Muscle of leg (tissue), 11 donors: ENCODE measurements around the gene KDM8. TPM values are rescaled to one million over a fixed set of nuclear protein-coding genes. Genes with fewer than 3 reads are reported as not detected.
A peak's percentile ranks its signal among the peaks of the same experiment; 100 is the strongest.
"Not testable (repeated sequence)": the region's sequence is repeated elsewhere in the genome, so short reads cannot be mapped to it uniquely, and the experiment has no call there.

Experiments used
- DNase-seq: peaks from one replicate; pipeline ENCODE4 v3.0.0; 2013
- H3K27ac ChIP-seq: one replicate; pipeline ENCODE4 v1.5.1; 2013; ENCODE audit warnings: mild to moderate bottlenecking, low read length, control low read depth
- H3K27me3 ChIP-seq: one replicate; pipeline ENCODE4 v1.6.1; 2013; ENCODE audit warnings: low read length; ENCODE audit not compliant: control insufficient read depth, insufficient read depth
- H3K36me3 ChIP-seq: one replicate; pipeline ENCODE4 v1.6.1; 2013; ENCODE audit warnings: low read length; ENCODE audit not compliant: control insufficient read depth, insufficient read depth
- H3K4me1 ChIP-seq: one replicate; pipeline ENCODE4 v1.6.1; 2013; ENCODE audit warnings: low read length; ENCODE audit not compliant: control insufficient read depth, insufficient read depth
- H3K4me3 ChIP-seq: one replicate; pipeline ENCODE4 v1.5.1; 2013; ENCODE audit warnings: low read length, control low read depth
- H3K9me3 ChIP-seq: replicated peaks from 2 replicates; pipeline ENCODE4 v1.6.1; 2013; ENCODE audit warnings: low read depth, low read length; ENCODE audit not compliant: control insufficient read depth
- WGBS: methylation state at CpG from one replicate; pipeline ENCODE4 v1.1.5; 2013; ENCODE audit warnings: missing lambda C conversion rate; ENCODE audit not compliant: insufficient coverage; 5-methylcytosine and 5-hydroxymethylcytosine counted together
- polyA plus RNA-seq, 8 donors: library from polyadenylated mRNA; unstranded; fragments of 120-200 nt; gene quantifications; one replicate each; pipeline versions ENCODE4 v1.2.1 to v1.2.3, GENCODE V29; 2013; ENCODE audit warnings: inconsistent platforms in 1 of 8, low replicate concordance in 1 of 8; ENCODE audit not compliant: insufficient read length in 8 of 8, insufficient read depth in 1 of 8
- total RNA-seq: library from RNA; stranded (reverse); fragments of 120-200 nt; gene quantifications from one replicate; pipeline ENCODE4 v1.2.4, GENCODE V29; 2013

Gene KDM8
- total and polyA plus RNA-seq, 9 donors, result 4.1 to 7.8 (median 5.4) TPM

DNA sequence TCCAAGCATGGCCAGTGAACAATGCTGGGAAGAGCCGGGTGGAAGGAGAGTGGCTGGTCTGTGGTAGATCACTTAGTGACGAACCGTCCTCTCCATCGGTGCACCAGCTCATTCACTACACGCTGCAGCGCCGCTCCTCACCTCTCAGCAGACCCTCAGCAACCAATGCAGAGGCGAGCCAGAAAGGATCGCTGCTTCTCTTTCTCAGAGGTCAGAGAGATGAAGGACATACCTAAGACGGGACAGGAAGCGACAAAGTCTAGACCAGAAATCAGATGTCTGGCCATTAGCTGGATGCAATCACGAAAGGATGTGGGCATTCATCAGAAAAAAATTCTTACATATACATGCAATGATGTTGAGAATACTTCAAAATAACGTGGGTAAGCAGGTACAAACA, 38.3 kb downstream of the KDM8 start:
- H3K36me3 ChIP-seq, result peaks cover 2% of the 10 kb centered on the region
- peaks cover 67% of the 10 kb centered on the region for H3K4me1 ChIP-seq
- no CpG with 5 or more reads among the region's 13 CpGs for WGBS
- no peaks in the 10 kb centered on the region for H3K9me3 ChIP-seq
- H3K4me3 ChIP-seq, result no peak overlapping the region
- H3K27ac ChIP-seq, result no peak overlapping the region
- no peak for DNase-seq
- H3K27me3 ChIP-seq, result no peaks in the 10 kb centered on the region

DNA sequence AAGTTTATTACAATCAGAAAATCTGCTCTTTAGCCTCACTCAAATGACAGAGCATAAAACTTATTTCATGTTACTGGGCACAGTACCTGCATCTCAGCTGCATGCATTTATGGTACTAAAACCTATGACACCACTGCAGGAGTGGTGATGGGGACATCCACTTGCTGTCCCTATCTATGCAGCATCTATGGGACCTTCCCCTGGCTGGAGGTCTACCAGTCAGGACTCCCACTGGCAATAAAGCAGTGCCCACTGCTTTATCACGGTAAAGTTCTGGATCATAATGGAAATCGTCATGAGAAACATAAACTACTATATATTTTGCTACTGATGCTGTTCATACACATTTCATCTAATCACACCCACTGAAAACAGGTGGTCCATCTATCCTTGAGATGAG, 39.1 kb downstream of the KDM8 start:
- Histone ChIP-seq H3K9me3 (no peaks in the 10 kb centered on the region), H3K4me1 (peaks cover 61% of the 10 kb centered on the region), H3K4me3 (no peak overlapping the region), H3K36me3 (peaks cover 2% of the 10 kb centered on the region), H3K27me3 (no peaks in the 10 kb centered on the region), H3K27ac (peak overlapping the region; percentile 80)
- no CpG with 5 or more reads among the region's 2 CpGs for WGBS
- DNase-seq, result no peak

DNA sequence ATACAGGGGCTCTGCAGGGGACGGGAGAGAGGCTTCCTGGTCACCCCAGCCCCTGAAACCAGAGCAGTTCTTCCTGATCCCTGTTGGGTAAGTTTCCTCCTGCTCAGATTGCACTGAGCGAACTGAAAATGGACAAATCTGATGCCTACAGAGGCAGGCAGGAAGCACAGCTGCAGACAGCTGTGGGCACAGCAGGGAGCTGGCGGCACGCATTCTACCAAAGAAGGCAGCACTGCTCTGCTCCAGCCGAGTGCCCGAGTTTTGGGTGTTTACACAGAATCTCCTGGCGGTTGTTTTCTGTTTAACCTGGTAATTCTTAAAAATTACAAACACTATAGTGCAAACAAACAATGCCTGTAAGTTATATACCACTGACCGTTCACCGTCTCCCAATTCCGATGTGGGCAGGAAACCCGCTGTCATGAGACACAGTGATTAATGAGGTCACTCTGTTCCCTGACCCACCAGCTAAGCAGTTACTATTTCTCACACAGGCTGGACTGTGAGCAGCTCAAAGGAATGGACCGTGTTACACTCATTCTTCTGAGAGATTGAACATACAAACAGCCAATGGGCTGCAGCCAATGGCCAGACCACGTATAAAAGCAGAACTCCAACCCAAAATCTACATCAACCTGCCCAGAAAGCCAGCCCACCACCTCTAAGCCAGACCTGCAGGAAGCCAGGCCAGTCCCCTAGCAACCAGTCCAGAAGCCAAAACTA, 39.7 kb downstream of the KDM8 start:
- DNase-seq, result peak; percentile 83
- WGBS, result 33% methylated on average over 10 of the region's 13 CpGs
- Histone ChIP-seq H3K27ac (peak overlapping the region; percentile 80), H3K9me3 (no peaks in the 10 kb centered on the region), H3K4me3 (peak overlapping the region; percentile 9), H3K4me1 (peaks cover 54% of the 10 kb centered on the region), H3K36me3 (peaks cover 2% of the 10 kb centered on the region), H3K27me3 (no peaks in the 10 kb centered on the region)

DNA sequence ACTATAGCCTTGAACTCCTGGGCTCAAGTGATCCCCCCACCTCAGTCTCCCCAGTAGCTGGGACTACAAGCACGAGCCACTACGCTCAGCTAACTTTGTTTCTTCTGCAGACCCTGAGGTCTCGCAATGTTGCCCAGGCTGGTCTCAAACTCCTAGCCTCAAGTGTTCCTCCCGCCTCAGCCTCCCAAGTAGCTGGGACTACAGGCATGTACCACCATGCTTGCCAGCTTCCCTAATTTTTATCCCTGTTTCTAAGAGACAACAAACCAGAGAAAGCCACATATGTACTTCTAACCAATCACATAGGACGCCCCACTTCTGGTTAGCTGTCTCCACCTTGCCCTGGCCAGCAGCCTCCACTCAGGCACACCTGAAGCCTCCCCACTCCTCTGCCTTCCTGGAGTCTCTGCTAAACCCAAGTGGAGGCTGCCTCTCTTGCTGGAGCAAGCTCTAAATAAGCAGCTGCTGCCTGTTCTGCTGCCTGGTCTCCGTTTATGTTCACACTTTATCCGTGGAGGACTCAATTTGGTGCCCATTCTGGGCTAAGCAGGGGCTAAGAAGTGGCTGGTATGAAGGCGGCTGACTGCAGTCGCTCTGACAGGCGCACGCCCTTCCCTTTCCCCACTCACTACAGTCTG, 40.5 kb downstream of the KDM8 start:
- Histone ChIP-seq H3K27ac (peak overlapping the region; percentile 80), H3K4me1 (peaks cover 48% of the 10 kb centered on the region), H3K36me3 (peaks cover 2% of the 10 kb centered on the region), H3K4me3 (no peak overlapping the region), H3K9me3 (no peaks in the 10 kb centered on the region), H3K27me3 (no peaks in the 10 kb centered on the region)
- no peak for DNase-seq
- 89% methylated on average over 10 of the region's 11 CpGs for WGBS

DNA sequence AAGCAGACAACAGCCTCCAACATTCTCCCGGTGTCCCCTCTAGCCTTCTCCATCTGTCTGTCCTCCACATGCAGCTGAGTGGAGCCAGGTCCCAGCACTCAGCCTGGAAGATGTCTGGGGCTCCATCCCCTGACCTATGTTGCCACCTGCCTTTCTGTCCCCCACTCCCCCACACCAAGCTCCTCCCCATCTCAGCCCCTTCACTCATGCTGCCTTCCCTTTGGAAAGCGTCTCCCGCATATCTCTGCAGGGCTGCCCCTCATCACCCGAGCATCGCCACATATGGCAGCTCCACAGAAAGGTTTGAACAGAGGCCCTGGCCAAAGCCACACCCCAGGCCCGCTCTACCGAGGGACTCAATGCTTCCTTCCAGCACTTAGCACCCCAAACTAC, 41.0 kb downstream of the KDM8 start:
- Histone ChIP-seq H3K4me3 (no peak overlapping the region), H3K27ac (peak overlapping the region; percentile 80), H3K9me3 (no peaks in the 10 kb centered on the region), H3K4me1 (peaks cover 46% of the 10 kb centered on the region), H3K36me3 (peaks cover 2% of the 10 kb centered on the region), H3K27me3 (no peaks in the 10 kb centered on the region)
- DNase-seq, result no peak
- 80% methylated on average over 7 of the region's 7 CpGs for WGBS

DNA sequence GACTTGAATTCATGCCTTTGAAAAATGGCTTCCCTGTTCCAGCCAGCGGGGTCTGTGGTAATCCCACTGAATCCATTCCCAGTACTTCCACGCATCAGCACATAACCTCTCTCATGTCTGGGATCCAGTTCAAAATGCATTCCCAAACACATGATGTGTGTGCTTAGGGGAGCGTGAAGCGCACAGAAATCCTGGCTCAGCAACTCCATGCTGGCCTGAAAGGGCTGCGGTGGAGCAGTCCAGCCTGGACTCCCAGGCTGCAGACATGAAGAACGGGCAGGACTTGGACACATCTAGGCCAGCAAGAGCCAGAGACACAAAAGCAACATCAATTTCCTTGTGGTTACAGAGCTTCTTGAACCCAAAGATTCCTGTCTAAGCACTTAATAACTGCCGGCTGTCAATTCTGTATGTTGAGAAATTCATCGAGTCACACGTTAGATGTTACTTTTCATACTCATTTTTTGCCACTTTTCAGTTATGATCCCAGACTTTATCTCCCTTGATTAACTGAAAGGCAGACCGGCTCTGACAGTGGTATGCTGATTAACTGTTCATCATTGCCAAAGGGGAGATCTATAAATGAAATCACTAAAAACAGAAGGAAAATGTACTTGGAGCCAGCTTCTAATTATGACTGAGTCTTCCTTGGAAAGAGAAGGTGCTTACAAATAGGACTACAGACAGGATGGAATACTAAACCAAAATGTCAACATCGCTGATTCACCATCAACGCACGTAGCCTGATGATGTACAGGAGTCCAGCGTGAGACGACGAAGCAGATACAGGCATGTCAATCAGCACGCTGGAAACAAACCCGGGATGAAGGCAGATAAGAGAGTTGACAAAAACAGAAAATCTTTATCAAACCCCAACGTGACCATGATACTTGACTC, 42.2 kb downstream of the KDM8 start:
- H3K4me3 ChIP-seq, result no peak overlapping the region
- peaks cover 2% of the 10 kb centered on the region for H3K36me3 ChIP-seq
- peak; percentile 98 for DNase-seq
- peak overlapping the region; percentile 80 for H3K27ac ChIP-seq
- H3K4me1 ChIP-seq, result peaks cover 46% of the 10 kb centered on the region
- WGBS, result 41% methylated on average over 13 of the region's 19 CpGs
- no peaks in the 10 kb centered on the region for H3K27me3 ChIP-seq
- H3K9me3 ChIP-seq, result no peaks in the 10 kb centered on the region

DNA sequence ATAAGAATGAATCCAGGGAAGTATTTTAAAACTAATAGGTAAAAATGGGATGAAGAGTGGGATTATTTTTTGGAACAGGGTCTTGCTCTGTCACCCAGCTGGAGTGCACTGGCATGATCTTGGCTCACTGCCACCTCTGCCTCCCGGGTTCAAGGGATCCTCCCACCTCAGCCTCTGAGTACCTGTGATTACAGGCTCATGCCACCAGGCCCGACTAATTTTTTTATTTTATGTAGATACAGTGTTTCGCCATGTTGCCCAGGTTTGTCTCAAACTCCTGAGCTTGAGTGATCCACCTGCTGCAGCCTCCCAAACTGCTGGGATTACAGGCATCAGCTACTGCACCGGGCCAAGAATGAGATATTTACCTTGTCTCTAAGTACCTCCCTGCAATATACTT, 43.1 kb downstream of the KDM8 start:
- WGBS, result no CpG with 5 or more reads among the region's 4 CpGs

DNA sequence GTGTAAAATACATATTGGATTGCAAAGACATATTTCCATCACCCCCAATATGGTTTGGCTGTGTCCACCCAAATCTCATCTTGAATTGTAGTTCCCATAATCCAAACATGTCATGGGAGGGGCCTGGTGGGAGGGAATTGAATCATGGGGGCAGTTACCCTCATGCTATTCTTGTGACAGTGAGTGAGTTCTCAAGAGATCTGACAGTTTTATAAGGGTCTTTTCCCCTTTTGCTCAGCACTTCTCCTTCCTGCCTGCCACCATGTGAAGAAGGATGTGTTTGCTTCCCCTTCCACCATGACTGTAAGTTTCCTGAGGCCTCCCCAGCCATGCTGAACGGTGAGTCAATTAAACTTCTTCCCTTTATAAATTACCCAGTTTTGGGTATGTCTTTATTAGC, 43.8 kb downstream of the KDM8 start:
- peaks cover 43% of the 10 kb centered on the region for H3K4me1 ChIP-seq
- not testable (repeated sequence) for DNase-seq, H3K27ac ChIP-seq, H3K4me3 ChIP-seq, H3K27me3 ChIP-seq, H3K36me3 ChIP-seq, H3K9me3 ChIP-seq
- WGBS, result 67% methylated on average over 1 of the region's 1 CpG

More for the DNA sequence above, 43.1 kb downstream of the KDM8 start:
- H3K4me1 ChIP-seq, result peaks cover 45% of the 10 kb centered on the region
- no peak overlapping the region for H3K4me3 ChIP-seq
- no peaks in the 10 kb centered on the region for H3K9me3 ChIP-seq
- H3K27me3 ChIP-seq, result no peaks in the 10 kb centered on the region
- no peak for DNase-seq
- H3K36me3 ChIP-seq, result no peaks in the 10 kb centered on the region
- peak overlapping the region; percentile 24 for H3K27ac ChIP-seq

DNA sequence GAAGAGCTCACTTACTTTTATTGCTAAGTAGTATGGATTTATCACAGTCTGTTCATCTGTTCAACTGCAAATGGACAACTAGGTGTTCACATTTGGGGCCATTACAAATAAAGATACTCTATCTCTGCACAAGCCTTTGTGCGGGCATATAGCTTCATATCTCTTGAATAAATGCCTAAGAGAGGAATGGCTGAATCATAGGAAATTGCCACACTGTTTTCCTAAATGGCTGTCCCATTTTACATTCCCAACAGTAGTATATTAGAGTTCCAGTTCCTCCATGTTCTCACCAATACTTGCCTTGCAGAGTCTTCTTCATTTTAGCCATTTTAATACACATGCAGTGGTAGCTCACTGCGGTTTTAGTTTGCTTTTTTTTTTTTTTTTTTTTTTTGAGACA, 44.7 kb downstream of the KDM8 start:
- DNase-seq, result no peak
- WGBS, result no CpG with 5 or more reads among the region's 2 CpGs
- no peaks in the 10 kb centered on the region for H3K9me3 ChIP-seq
- no peaks in the 10 kb centered on the region for H3K27me3 ChIP-seq
- no peak overlapping the region for H3K27ac ChIP-seq
- H3K4me3 ChIP-seq, result no peak overlapping the region
- no peaks in the 10 kb centered on the region for H3K36me3 ChIP-seq
- H3K4me1 ChIP-seq, result peaks cover 37% of the 10 kb centered on the region

DNA sequence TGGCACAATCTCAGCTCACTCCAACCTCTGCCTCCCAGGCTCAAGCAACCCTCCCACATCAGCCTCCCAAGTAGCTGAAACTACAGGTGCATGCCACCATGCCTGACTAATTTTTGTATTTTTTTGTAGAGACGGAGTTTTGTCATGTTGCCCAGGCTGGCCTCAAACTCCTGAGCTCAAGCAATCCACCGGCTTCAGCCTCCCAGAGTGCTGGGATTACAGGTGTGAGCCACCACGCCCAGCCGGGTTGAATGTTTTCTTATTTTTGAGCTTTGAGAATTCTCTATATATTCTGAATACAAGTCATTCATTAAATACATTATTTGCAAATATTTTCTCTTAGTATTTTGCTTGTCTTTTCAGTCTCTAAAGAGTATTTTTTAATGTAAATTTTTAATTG, 45.6 kb downstream of the KDM8 start:
- not testable (repeated sequence) for H3K36me3 ChIP-seq, H3K9me3 ChIP-seq, H3K4me3 ChIP-seq, DNase-seq, H3K27ac ChIP-seq, H3K27me3 ChIP-seq
- WGBS, result 71% methylated on average over 1 of the region's 4 CpGs
- peaks cover 29% of the 10 kb centered on the region for H3K4me1 ChIP-seq
